Ascending aorta (tissue), 2 donors: ENCODE measurements around the gene EHHADH. TPM values are rescaled to one million over a fixed set of nuclear protein-coding genes. Genes with fewer than 3 reads are reported as not detected.
"Not testable (repeated sequence)": the region's sequence is repeated elsewhere in the genome, so short reads cannot be mapped to it uniquely, and the experiment has no call there.

ENCODE experiments used
- DNase-seq, 2 donors: peaks; one replicate each; pipeline ENCODE4 v3.0.0-alpha.2; 2019; ENCODE audit warnings: low spot score in 2 of 2
- H3K27ac ChIP-seq, 2 donors: fragments of 200-600 bp; sonication (generic); one replicate each; pipeline ENCODE4 v1.5.1; 2016 to 2017; ENCODE audit warnings: mild to moderate bottlenecking in 1 of 2
- H3K27me3 ChIP-seq: fragments of 200-600 bp; sonication (generic); one replicate; pipeline ENCODE4 v1.5.1; 2017
- H3K36me3 ChIP-seq, 2 donors: fragments of 200-600 bp; sonication (generic); one replicate each; pipeline ENCODE4 v1.5.1; 2016
- H3K4me1 ChIP-seq, 2 donors: fragments of 200-600 bp; sonication (generic); one replicate each; pipeline ENCODE4 v1.5.1; 2016 to 2017; ENCODE audit warnings: mild to moderate bottlenecking in 1 of 2
- H3K4me3 ChIP-seq, 2 donors: fragments of 200-600 bp; sonication (generic); one replicate each; pipeline ENCODE4 v1.5.1; 2016 to 2017; ENCODE audit warnings: mild to moderate bottlenecking in 1 of 2
- H3K9me3 ChIP-seq, 2 donors: fragments of 200-600 bp; sonication (generic); one replicate each; pipeline ENCODE4 v1.5.1; 2016
- intact Hi-C: fragments of 100-400 bp; cut with DNase I; formaldehyde crosslinking; loops from one replicate; pipeline ENCODE4 v1.15.1; 2023
- total RNA-seq: library from RNA; depleted of rRNA; stranded (reverse); fragments of >200 nt; gene quantifications from one replicate; pipeline ENCODE4 v1.1.0, GENCODE V29; 2016
- TF ChIP-seq, protein P1 (sequence below), 3 experiments: fragments of 200-600 bp in 2 of 3; fragments of 450-650 bp in 1 of 3; sonication (generic) in 2 of 3; IDR thresholded peaks; one replicate each; pipeline ENCODE4 v1.5.1; 2016 to 2019; ENCODE audit warnings: antibody characterized with exemption in 3 of 3, mild to moderate bottlenecking in 1 of 3, moderate library complexity in 1 of 3

EHHADH gene
- total RNA-seq, result 1.8 TPM

GRCh38 chr3:185253645-185254410 is at the start of gene EHHADH:
EHHADH (minus strand) TSS chr3:185254049; CDS start chr3:185254022, 27 bp downstream.
- peak within 1 kb of the TSS; percentile 66 to 78 for H3K4me3 ChIP-seq
- peak within 1 kb of the TSS; percentile 6 to 37 for H3K27ac ChIP-seq
- intact Hi-C loops, result no loop called here

DNA sequence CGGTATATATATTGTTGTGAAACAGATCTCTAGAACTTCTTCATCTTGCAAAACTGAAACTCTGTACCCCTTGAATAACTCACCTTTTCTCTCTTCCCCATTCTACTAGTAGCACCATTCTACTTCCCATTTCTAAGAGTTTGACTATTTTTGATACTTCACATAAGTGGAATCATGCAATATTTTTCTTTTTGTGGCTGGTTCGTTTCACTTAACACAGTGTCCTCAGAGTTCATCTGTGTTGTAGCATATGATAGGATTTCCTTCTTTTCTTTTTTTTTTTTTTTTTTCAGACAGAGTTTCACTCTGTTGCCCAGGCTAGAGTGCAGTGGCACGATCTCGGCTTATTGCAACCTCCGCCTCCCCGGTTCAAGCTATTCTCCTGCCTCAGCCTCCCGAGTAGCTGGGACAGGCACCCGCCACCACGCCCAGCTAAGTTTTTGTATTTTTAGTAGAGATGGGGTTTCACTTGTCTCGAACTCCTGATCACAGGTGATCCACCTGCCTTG is 46.1 kb upstream of the EHHADH start:
- H3K27me3 ChIP-seq, DNase-seq, intact Hi-C loops, H3K4me3 ChIP-seq, H3K4me1 ChIP-seq, H3K9me3 ChIP-seq, H3K27ac ChIP-seq: not testable (repeated sequence)
- peaks cover 8 to 12% of the 10 kb centered on the region in 2 donors for H3K36me3 ChIP-seq

More at GRCh38 chr3:185253645-185254410, at the start of gene EHHADH:
- Histone ChIP-seq H3K4me1 (no peaks in the 10 kb centered on the region), H3K27me3 (no peaks in the 10 kb centered on the region), H3K9me3 (no peaks in the 10 kb centered on the region), H3K36me3 (no peaks in the 10 kb centered on the region)
- TF ChIP-seq, protein P1, sequence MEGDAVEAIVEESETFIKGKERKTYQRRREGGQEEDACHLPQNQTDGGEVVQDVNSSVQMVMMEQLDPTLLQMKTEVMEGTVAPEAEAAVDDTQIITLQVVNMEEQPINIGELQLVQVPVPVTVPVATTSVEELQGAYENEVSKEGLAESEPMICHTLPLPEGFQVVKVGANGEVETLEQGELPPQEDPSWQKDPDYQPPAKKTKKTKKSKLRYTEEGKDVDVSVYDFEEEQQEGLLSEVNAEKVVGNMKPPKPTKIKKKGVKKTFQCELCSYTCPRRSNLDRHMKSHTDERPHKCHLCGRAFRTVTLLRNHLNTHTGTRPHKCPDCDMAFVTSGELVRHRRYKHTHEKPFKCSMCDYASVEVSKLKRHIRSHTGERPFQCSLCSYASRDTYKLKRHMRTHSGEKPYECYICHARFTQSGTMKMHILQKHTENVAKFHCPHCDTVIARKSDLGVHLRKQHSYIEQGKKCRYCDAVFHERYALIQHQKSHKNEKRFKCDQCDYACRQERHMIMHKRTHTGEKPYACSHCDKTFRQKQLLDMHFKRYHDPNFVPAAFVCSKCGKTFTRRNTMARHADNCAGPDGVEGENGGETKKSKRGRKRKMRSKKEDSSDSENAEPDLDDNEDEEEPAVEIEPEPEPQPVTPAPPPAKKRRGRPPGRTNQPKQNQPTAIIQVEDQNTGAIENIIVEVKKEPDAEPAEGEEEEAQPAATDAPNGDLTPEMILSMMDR (IDR thresholded peaks at IDR 0.05), result no peak
- DNase-seq, result peak in 1 of 2 donors; percentile 73

- Histone ChIP-seq H3K9me3 (no peaks in the 10 kb centered on the region), H3K27me3 (no peaks in the 10 kb centered on the region), H3K27ac (no peak overlapping the region), H3K36me3 (peaks cover 5 to 16% of the 10 kb centered on the region in 2 donors), H3K4me3 (no peak overlapping the region), H3K4me1 (no peaks in the 10 kb centered on the region)
- no peak for DNase-seq
- intact Hi-C loops, result no loop called here
- TF ChIP-seq, protein P1 (IDR thresholded peaks at IDR 0.05), result no peak
Measured at GRCh38 chr3:185297867-185298266, 44.0 kb upstream of the EHHADH start.

- no peak overlapping the region for H3K4me3 ChIP-seq
- DNase-seq, result no peak
- peaks cover 0 to 10% of the 10 kb centered on the region in 2 donors for H3K36me3 ChIP-seq
- H3K9me3 ChIP-seq, result no peaks in the 10 kb centered on the region
- H3K27ac ChIP-seq, result no peak overlapping the region
- H3K27me3 ChIP-seq, result no peaks in the 10 kb centered on the region
- H3K4me1 ChIP-seq, result no peaks in the 10 kb centered on the region
- intact Hi-C loops, result no loop called here
- TF ChIP-seq, protein P1 (IDR thresholded peaks at IDR 0.05), result no peak
Measured at GRCh38 chr3:185292238-185292637, 38.4 kb upstream of the EHHADH start.

- TF ChIP-seq, protein P1 (IDR thresholded peaks at IDR 0.05), result no peak
Measured at GRCh38 chr3:185290266-185290665, 36.4 kb upstream of the EHHADH start.

GRCh38 chr3:185283374-185283935 is 29.6 kb upstream of the EHHADH start:
- H3K36me3 ChIP-seq, result no peaks in the 10 kb centered on the region
- no peaks in the 10 kb centered on the region for H3K9me3 ChIP-seq
- TF ChIP-seq, protein P1 (IDR thresholded peaks at IDR 0.05), result no peak
- H3K27me3 ChIP-seq, result no peaks in the 10 kb centered on the region
- H3K4me1 ChIP-seq, result peaks cover 0 to 9% of the 10 kb centered on the region in 2 donors
- H3K27ac ChIP-seq, result no peak overlapping the region
- peak overlapping the region; percentile 59 to 72 for H3K4me3 ChIP-seq
- intact Hi-C loops, result loop anchor here (2.0 to 10.0 kb wide), 6 partner anchors 79 to 1281 kb away; partner anchors contain the start of genes C3orf70, EIF4G1, MAP3K13 and SENP2
- no peak for DNase-seq

More at GRCh38 chr3:185290266-185290665, 36.4 kb upstream of the EHHADH start:
- intact Hi-C loops, result no loop called here
- Histone ChIP-seq H3K27ac (no peak overlapping the region), H3K4me3 (no peak overlapping the region), H3K27me3 (no peaks in the 10 kb centered on the region), H3K9me3 (no peaks in the 10 kb centered on the region), H3K4me1 (no peaks in the 10 kb centered on the region), H3K36me3 (peaks cover 0 to 10% of the 10 kb centered on the region in 2 donors)
- DNase-seq, result no peak
